MM.1S (cell line): ENCODE data around the gene TOB1.

Source experiments
- EZH2 ChIP-seq: fragments of 300-600 bp; sonication (generic); optimal IDR thresholded peaks from 2 replicates; pipeline ENCODE3; 2017; ENCODE audit warnings: low read depth, mild to moderate bottlenecking, antibody characterized with exemption, low read length, mixed read lengths
- TF ChIP-seq, protein P1 (sequence below): fragments of 300-600 bp; sonication (generic); IDR thresholded peaks from 2 replicates; pipeline ENCODE4 v1.5.1; 2016; ENCODE audit warnings: antibody characterized with exemption, low read length, mixed read lengths

DNA sequence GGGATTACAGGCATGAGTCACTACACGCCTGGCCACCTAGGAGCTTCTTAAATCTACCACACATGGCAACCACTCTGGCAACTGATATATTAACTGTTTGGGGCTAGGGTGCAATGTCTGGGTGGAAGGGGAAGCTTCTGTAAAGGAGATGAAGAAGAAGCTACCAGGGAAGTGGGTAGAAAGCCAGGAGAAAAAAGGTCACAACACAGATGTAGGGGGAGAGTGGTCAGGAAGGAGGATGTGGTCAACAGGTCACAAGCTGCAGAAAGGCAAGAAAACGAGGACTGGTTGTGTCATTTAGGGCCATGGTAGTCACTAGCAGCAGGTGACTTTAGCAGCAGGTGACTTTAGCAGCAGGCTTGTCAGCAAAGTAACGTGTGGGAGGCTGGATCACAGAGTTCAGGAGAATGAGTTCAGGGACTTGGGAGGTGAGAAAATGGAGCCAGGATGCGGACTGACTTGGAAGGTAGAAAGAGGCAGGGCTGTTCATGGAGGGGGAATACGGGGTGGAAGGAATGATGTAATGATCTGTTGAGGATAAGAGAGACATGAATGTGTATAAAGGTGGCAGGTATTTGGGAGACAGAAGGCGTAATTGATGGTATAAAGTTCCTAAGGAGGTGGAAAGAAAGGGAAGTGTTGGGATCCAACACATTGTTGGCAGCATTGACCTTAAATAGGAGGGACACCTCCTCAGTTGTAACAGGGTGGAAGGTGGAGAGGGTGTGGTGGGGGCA, 47.1 kb downstream of the TOB1 start:
- no peak for TF ChIP-seq EZH2
- TF ChIP-seq, protein P1, sequence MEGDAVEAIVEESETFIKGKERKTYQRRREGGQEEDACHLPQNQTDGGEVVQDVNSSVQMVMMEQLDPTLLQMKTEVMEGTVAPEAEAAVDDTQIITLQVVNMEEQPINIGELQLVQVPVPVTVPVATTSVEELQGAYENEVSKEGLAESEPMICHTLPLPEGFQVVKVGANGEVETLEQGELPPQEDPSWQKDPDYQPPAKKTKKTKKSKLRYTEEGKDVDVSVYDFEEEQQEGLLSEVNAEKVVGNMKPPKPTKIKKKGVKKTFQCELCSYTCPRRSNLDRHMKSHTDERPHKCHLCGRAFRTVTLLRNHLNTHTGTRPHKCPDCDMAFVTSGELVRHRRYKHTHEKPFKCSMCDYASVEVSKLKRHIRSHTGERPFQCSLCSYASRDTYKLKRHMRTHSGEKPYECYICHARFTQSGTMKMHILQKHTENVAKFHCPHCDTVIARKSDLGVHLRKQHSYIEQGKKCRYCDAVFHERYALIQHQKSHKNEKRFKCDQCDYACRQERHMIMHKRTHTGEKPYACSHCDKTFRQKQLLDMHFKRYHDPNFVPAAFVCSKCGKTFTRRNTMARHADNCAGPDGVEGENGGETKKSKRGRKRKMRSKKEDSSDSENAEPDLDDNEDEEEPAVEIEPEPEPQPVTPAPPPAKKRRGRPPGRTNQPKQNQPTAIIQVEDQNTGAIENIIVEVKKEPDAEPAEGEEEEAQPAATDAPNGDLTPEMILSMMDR: no peak
